H1 (cell line): ENCODE data around the gene GGT5.

Experiments
- BCL11A ChIP-seq, 2 experiments: IDR thresholded peaks; one replicate each; pipeline ENCODE4 v1.6.1; 2011; ENCODE audit warnings: low read depth in 2 of 2, low read length in 2 of 2, mild to moderate bottlenecking in 2 of 2
- CHD2 ChIP-seq: IDR thresholded peaks from 2 replicates; pipeline ENCODE4 v1.6.1; 2012; ENCODE audit warnings: low read length, improper control_type of control experiment
- EP300 ChIP-seq, 2 experiments: IDR thresholded peaks; 1 replicate in 1 of 2; 2 replicates in 1 of 2; pipeline ENCODE4 v1.6.1; 2011 to 2012; ENCODE audit warnings: low read depth in 2 of 2, low read length in 2 of 2, mild to moderate bottlenecking in 2 of 2, borderline replicate concordance in 1 of 2, inconsistent platforms in 1 of 2, moderate library complexity in 1 of 2
- GABPA ChIP-seq: IDR thresholded peaks from 2 replicates; pipeline ENCODE4 v1.6.1; 2011; ENCODE audit warnings: mild to moderate bottlenecking, low read length, moderate library complexity, borderline replicate concordance; ENCODE audit not compliant: insufficient read depth
- JUND ChIP-seq: IDR thresholded peaks from 2 replicates; pipeline ENCODE4 v1.6.1; 2011; ENCODE audit warnings: mild to moderate bottlenecking, improper control_type of control experiment, low read length
- NANOG ChIP-seq: IDR thresholded peaks from 2 replicates; pipeline ENCODE4 v1.6.1; 2011; ENCODE audit warnings: low read length, low read depth, mild to moderate bottlenecking, inconsistent platforms; ENCODE audit not compliant: insufficient read depth, poor library complexity, severe bottlenecking
- POLR2AphosphoS5 ChIP-seq: IDR thresholded peaks from 2 replicates; pipeline ENCODE4 v1.6.1; 2011; ENCODE audit warnings: low read depth, low read length
- SRF ChIP-seq: IDR thresholded peaks from 2 replicates; pipeline ENCODE4 v1.6.1; 2011; ENCODE audit warnings: mild to moderate bottlenecking, low read depth, low read length, moderate library complexity
- TF ChIP-seq, protein P1 (sequence below), 3 experiments: IDR thresholded peaks; 1 replicate in 2 of 3; 2 replicates in 1 of 3; pipeline versions ENCODE4 v1.5.1 to v1.6.1; 2011; ENCODE audit warnings: low read length in 3 of 3, mild to moderate bottlenecking in 3 of 3, inconsistent platforms in 2 of 3, low read depth in 1 of 3, moderate library complexity in 1 of 3; ENCODE audit not compliant: insufficient read depth in 1 of 3; ENCODE audit errors: control extremely low read depth in 1 of 3

GRCh38 chr22:24180316-24181087, 64.4 kb downstream of the GGT5 start:
- TF ChIP-seq, protein P1, sequence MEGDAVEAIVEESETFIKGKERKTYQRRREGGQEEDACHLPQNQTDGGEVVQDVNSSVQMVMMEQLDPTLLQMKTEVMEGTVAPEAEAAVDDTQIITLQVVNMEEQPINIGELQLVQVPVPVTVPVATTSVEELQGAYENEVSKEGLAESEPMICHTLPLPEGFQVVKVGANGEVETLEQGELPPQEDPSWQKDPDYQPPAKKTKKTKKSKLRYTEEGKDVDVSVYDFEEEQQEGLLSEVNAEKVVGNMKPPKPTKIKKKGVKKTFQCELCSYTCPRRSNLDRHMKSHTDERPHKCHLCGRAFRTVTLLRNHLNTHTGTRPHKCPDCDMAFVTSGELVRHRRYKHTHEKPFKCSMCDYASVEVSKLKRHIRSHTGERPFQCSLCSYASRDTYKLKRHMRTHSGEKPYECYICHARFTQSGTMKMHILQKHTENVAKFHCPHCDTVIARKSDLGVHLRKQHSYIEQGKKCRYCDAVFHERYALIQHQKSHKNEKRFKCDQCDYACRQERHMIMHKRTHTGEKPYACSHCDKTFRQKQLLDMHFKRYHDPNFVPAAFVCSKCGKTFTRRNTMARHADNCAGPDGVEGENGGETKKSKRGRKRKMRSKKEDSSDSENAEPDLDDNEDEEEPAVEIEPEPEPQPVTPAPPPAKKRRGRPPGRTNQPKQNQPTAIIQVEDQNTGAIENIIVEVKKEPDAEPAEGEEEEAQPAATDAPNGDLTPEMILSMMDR (IDR thresholded peaks at IDR 0.05; ENCODE audit: control extremely low read depth in 1 of 3, insufficient read depth in 1 of 3, low read depth in 1 of 3, low read length in 3 of 3): no peak
- TF ChIP-seq JUND (no peak), POLR2AphosphoS5 (0 out of 2 replicates have a peak, but pooled peaks have one; percentile 17), EP300 (IDR thresholded peaks at IDR 0.05; ENCODE audit: borderline replicate concordance in 1 of 2, low read depth in 2 of 2, low read length in 2 of 2) (no peak), GABPA (no peak), CHD2 (no peak), BCL11A (IDR thresholded peaks at IDR 0.05; ENCODE audit: low read depth in 2 of 2, low read length in 2 of 2) (no peak), NANOG (no peak), SRF (no peak)
